Lower leg skin (tissue), 4 donors: ENCODE data around the gene FAM8A1. TPM values are rescaled to one million over a fixed set of nuclear protein-coding genes. Genes with fewer than 3 reads are reported as not detected.

Experiments used
- DNase-seq, 2 donors: peaks; one replicate each; pipeline ENCODE4 v3.0.0-alpha.2; 2019; ENCODE audit warnings: low spot score in 2 of 2
- H3K4me3 ChIP-seq: fragments of 200-600 bp; sonication (generic); 2 replicates; pipeline ENCODE4 v1.5.1; 2017; ENCODE audit warnings: mild to moderate bottlenecking, low read depth; ENCODE audit not compliant: poor library complexity, severe bottlenecking
- CTCF ChIP-seq, 3 donors: fragments of 450-650 bp; IDR thresholded peaks; one replicate each; pipeline ENCODE4 v1.5.1; 2016; ENCODE audit warnings: antibody characterized with exemption in 3 of 3, mild to moderate bottlenecking in 3 of 3, moderate library complexity in 2 of 3
- POLR2A ChIP-seq, 2 donors: fragments of 450-650 bp; IDR thresholded peaks; one replicate each; pipeline ENCODE4 v1.6.1; 2016 to 2017; ENCODE audit warnings: antibody characterized with exemption in 2 of 2, mild to moderate bottlenecking in 1 of 2, moderate library complexity in 1 of 2
- WGBS, 2 donors: methylation state at CpG; one replicate each; pipeline ENCODE4 v1.1.5; 2018; 5-methylcytosine and 5-hydroxymethylcytosine counted together
- intact Hi-C: fragments of 100-400 bp; cut with DNase I; formaldehyde crosslinking; loops from one replicate; pipeline ENCODE4 v1.15.0; 2023; ENCODE audit warnings: low total_unique reads
- total RNA-seq, 4 donors: library from RNA; depleted of rRNA; stranded (reverse); fragments of >200 nt; gene quantifications; one replicate each; pipeline ENCODE4 v1.1.0, GENCODE V29; 2016

Gene FAM8A1
- total RNA-seq, 4 donors from 2014 or later = 32.9 to 42.0 (median 34.6) TPM

DNA sequence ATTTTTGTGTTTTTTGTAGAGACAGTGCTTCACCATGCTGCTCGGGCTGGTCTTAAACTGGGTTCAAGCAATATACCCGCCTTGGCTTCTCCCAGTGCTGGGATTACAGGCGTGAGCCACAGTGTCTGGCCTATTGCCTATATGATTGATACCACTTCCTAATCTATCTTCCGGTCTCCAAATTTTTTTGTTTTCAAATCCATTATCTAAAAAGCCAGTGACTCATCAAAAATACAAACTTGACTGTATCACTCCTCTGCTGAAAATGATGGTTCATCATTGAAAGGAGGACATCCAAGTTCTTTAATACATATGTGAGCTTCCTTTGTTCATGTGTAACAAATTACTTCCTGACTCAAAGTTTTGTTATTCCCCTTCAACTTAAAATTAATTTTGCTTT, 35.5 kb downstream of the FAM8A1 start:
- H3K4me3 ChIP-seq = no peak overlapping the region
- intact Hi-C loops = no loop called here
- WGBS, 2 donors = 92 to 95% methylated on average over 4 of the region's 4 CpGs
- no peak for DNase-seq
- no peak for TF ChIP-seq POLR2A (IDR thresholded peaks at IDR 0.05)
- no peak for TF ChIP-seq CTCF (IDR thresholded peaks at IDR 0.05)

DNA sequence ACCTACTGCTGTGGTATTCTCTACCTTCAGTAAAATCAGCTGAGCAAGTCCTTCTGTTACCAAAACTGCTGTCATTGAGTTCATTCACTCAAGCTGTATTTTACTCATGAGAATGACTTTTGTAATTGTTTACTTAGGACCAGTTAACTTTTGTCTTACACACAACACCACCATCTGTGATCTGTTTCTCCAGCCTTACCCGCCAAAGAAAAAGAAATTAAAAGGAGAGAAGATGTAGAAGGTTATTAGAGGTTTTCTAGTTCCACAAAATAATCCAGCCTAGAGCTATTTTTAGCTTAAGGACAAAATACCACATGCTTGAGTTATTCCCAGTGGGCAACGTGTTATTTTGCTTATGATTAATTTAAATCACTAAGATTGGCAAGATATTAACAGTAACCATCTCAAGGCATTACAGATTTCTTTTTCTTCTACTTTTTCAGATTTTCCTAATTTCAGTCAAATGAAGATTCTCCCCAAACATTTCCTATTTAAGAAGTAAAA, 38.2 kb downstream of the FAM8A1 start:
- intact Hi-C loops = no loop called here
- no peak overlapping the region for H3K4me3 ChIP-seq
- WGBS, 2 donors = 58 to 61% methylated on average over 2 of the region's 2 CpGs
- TF ChIP-seq POLR2A (IDR thresholded peaks at IDR 0.05) (no peak), CTCF (IDR thresholded peaks at IDR 0.05) (no peak)
- no peak for DNase-seq

- no peak overlapping the region for H3K4me3 ChIP-seq
- no peak for DNase-seq
- TF ChIP-seq POLR2A (IDR thresholded peaks at IDR 0.05) = no peak
- no peak for TF ChIP-seq CTCF (IDR thresholded peaks at IDR 0.05)
- intact Hi-C loops = no loop called here
- 92 to 94% methylated on average over 3 of the region's 3 CpGs for WGBS, 2 donors
Measured at GRCh38 chr6:17640477-17640917, 40.4 kb downstream of the FAM8A1 start.

GRCh38 chr6:17648745-17649144, 48.6 kb downstream of the FAM8A1 start:
- TF ChIP-seq CTCF (IDR thresholded peaks at IDR 0.05) (no peak), POLR2A (IDR thresholded peaks at IDR 0.05) (no peak)
- H3K4me3 ChIP-seq = no peak overlapping the region
- WGBS, 2 donors = 94 to 98% methylated on average over 3 of the region's 3 CpGs
- intact Hi-C loops = no loop called here
- no peak for DNase-seq

DNA sequence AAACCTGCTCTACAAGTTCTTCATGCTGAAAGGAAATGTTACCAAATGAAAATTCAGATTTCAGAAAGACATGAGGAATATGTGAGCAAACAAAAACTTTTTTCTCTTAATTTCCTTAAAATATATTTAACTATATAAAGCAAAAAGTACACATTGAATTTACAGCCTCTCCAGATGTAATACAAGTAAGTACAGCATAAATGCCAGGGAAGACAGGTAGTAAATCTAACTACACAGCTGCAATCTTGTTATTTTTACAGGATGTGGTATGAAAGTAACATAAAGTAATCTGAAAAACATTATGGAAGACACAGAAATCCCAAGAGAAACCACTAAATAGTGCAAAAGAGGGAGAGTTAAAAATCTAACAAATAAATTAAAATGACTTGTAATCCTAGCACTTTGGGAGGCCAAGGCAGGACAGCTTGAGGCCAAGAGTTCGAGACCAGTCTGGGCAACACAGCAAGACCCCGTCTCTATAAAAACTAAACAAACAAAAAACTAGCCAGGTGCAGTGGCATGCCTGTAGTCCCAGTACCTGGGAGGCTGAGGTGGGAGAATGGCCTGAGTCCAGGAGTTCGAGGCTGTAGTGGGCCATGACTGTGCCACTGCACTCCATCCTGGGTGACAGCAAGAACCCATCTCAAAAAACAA, 50.7 kb downstream of the FAM8A1 start:
- intact Hi-C loops = no loop called here
- no peak for DNase-seq
- 82 to 83% methylated on average over 3 of the region's 3 CpGs for WGBS, 2 donors
- TF ChIP-seq POLR2A (IDR thresholded peaks at IDR 0.05) (no peak), CTCF (IDR thresholded peaks at IDR 0.05) (no peak)
- H3K4me3 ChIP-seq = no peak overlapping the region
